NCI-H510A (cell line): ENCODE results near the gene FAM83D.

Experiments used
- DNase-seq: peaks from one replicate; lab custom pipeline; 2025; lab: John Stamatoyannopoulos, UW

Gene FAM83D

GRCh38 chr20:38926142-38926933, at the start of gene FAM83D:
Gene FAM83D, plus strand, starts transcription at chr20:38926417. Its CDS starts 26 bp downstream, at chr20:38926443.
- peak; percentile 91 for DNase-seq

GRCh38 chr20:38877483-38877882, 48.7 kb upstream of the FAM83D start:
- no peak for DNase-seq

GRCh38 chr20:38878866-38879265, 47.4 kb upstream of the FAM83D start:
- no peak for DNase-seq

- DNase-seq = no peak
Measured at GRCh38 chr20:38880952-38881735, 45.1 kb upstream of the FAM83D start.

GRCh38 chr20:38881806-38882440, 44.3 kb upstream of the FAM83D start:
- no peak for DNase-seq

- no peak for DNase-seq
Measured at GRCh38 chr20:38882600-38882999, 43.6 kb upstream of the FAM83D start.

- DNase-seq = no peak
Measured at GRCh38 chr20:38883081-38883980, 42.9 kb upstream of the FAM83D start.

- no peak for DNase-seq
Measured at GRCh38 chr20:38883981-38884733, 42.1 kb upstream of the FAM83D start.

- DNase-seq = no peak
Measured at GRCh38 chr20:38885357-38885756, 40.9 kb upstream of the FAM83D start.

GRCh38 chr20:38888059-38888831, 38.0 kb upstream of the FAM83D start:
- DNase-seq = no peak

- DNase-seq = no peak
Measured at GRCh38 chr20:38889050-38889449, 37.2 kb upstream of the FAM83D start.

GRCh38 chr20:38889792-38890496, 36.3 kb upstream of the FAM83D start:
- no peak for DNase-seq

- DNase-seq = no peak
Measured at GRCh38 chr20:38890497-38890818, 35.8 kb upstream of the FAM83D start.

GRCh38 chr20:38892091-38892981, 33.9 kb upstream of the FAM83D start:
- no peak for DNase-seq

GRCh38 chr20:38893056-38893564, 33.1 kb upstream of the FAM83D start:
- no peak for DNase-seq

GRCh38 chr20:38893565-38894090, 32.6 kb upstream of the FAM83D start:
- DNase-seq = peak; percentile 43

- no peak for DNase-seq
Measured at GRCh38 chr20:38894091-38894847, 31.9 kb upstream of the FAM83D start.
